ENCODE results near the gene CGREF1. TPM values are rescaled to one million over a fixed set of nuclear protein-coding genes. Genes with fewer than 3 reads are reported as not detected.

The CGREF1 gene
- total RNA-seq, 1 donor from 2014 or later, result 1.1 TPM

Other genes starting within 250 kb of the CGREF1 start
- gene MAPRE3, start 148.5 kb downstream of the CGREF1 start, total RNA-seq, result 25.2 TPM
- 80.0 TPM for gene TMEM214, start 86.2 kb downstream of the CGREF1 start, total RNA-seq
- 27.9 TPM for gene AGBL5, start 67.5 kb downstream of the CGREF1 start, total RNA-seq
- gene OST4, start 47.5 kb downstream of the CGREF1 start, total RNA-seq, result 323 TPM
- gene EMILIN1, start 40.5 kb downstream of the CGREF1 start, total RNA-seq, result 210 TPM
- gene KHK, start 32.4 kb downstream of the CGREF1 start, total RNA-seq, result 6.1 TPM
- 0.37 TPM for gene ABHD1, start 4.7 kb upstream of the CGREF1 start, total RNA-seq
- 51.3 TPM for gene PREB, start 15.5 kb upstream of the CGREF1 start, total RNA-seq
- not detected for gene PRR30, start 20.3 kb upstream of the CGREF1 start, total RNA-seq
- 0.12 TPM for gene TCF23, start 29.9 kb upstream of the CGREF1 start, total RNA-seq
- 104 TPM for gene ATRAID, start 92.9 kb upstream of the CGREF1 start, total RNA-seq
- gene SLC5A6, start 93.1 kb upstream of the CGREF1 start, total RNA-seq, result 24.9 TPM
- gene CAD, start 98.2 kb upstream of the CGREF1 start, total RNA-seq, result 26.7 TPM
- not detected for gene SLC30A3, start 143.9 kb upstream of the CGREF1 start, total RNA-seq
- not detected for gene DNAJC5G, start 156.3 kb upstream of the CGREF1 start, total RNA-seq
- gene TRIM54, start 163.3 kb upstream of the CGREF1 start, total RNA-seq, result 0.26 TPM
- 3.1 TPM for gene UCN, start 189.3 kb upstream of the CGREF1 start, total RNA-seq
- 62.6 TPM for gene MPV17, start 204.0 kb upstream of the CGREF1 start, total RNA-seq
- 49.5 TPM for gene GTF3C2, start 237.6 kb upstream of the CGREF1 start, total RNA-seq

Measured in mucosa of gallbladder (tissue), 1 donor.